Rectal smooth muscle tissue (tissue), 1 donor: ENCODE results near the gene SLC35F3.
"Not testable (repeated sequence)": the region's sequence is repeated elsewhere in the genome, so short reads cannot be mapped to it uniquely, and the experiment has no call there.

Experiments used
- H3K27ac ChIP-seq: one replicate; pipeline ENCODE4 v1.7.0; 2013; ENCODE audit warnings: low read depth, low read length, inconsistent platforms
- H3K27me3 ChIP-seq: one replicate; pipeline ENCODE4 v1.7.0; 2013; ENCODE audit warnings: low read length; ENCODE audit not compliant: control insufficient read depth, insufficient read depth
- H3K36me3 ChIP-seq: one replicate; pipeline ENCODE4 v1.7.0; 2013; ENCODE audit warnings: low read length; ENCODE audit not compliant: control insufficient read depth, insufficient read depth
- H3K4me1 ChIP-seq: one replicate; pipeline ENCODE4 v1.7.0; 2013; ENCODE audit warnings: low read length; ENCODE audit not compliant: control insufficient read depth, insufficient read depth
- H3K4me3 ChIP-seq: one replicate; pipeline ENCODE4 v1.7.0; 2013; ENCODE audit warnings: low read length
- H3K9ac ChIP-seq: one replicate; pipeline ENCODE4 v1.7.0; 2013; ENCODE audit warnings: low read length

Gene SLC35F3

DNA sequence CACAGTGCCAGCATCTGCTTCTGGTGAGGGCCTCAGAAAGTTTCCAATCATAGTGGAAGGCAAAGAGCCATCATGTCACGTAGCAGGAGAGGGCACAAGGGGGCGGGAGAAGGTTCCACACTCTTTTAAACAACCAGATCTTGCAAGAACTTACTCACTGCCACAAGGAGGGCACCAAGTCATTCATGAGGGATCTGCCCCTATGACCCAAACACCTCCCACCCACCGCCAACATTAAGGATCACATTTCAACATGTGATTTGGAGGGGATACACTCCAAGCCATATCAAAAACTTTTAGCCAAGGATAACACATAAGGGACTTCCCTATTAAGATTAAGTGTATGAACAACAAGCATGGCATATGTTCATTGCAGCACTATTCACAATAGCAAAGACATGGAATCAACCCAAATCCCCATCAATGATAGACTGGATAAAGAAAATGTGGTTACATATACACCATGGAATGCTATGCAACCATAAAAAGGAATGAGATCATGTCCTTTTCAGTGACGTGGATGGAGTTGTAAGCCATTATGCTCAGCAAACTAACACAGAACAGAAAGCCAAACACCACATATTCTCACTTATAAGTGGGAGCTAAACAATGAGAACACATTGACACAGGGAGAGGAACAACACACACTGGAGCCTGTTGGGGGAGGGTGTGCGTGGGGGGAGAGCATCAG, 19.9 kb upstream of the SLC35F3 start:
- Histone ChIP-seq H3K27me3 (no peaks in the 10 kb centered on the region), H3K4me3 (no peak overlapping the region), H3K9ac (no peak overlapping the region), H3K36me3 (no peaks in the 10 kb centered on the region), H3K4me1 (no peaks in the 10 kb centered on the region), H3K27ac (no peak overlapping the region)

DNA sequence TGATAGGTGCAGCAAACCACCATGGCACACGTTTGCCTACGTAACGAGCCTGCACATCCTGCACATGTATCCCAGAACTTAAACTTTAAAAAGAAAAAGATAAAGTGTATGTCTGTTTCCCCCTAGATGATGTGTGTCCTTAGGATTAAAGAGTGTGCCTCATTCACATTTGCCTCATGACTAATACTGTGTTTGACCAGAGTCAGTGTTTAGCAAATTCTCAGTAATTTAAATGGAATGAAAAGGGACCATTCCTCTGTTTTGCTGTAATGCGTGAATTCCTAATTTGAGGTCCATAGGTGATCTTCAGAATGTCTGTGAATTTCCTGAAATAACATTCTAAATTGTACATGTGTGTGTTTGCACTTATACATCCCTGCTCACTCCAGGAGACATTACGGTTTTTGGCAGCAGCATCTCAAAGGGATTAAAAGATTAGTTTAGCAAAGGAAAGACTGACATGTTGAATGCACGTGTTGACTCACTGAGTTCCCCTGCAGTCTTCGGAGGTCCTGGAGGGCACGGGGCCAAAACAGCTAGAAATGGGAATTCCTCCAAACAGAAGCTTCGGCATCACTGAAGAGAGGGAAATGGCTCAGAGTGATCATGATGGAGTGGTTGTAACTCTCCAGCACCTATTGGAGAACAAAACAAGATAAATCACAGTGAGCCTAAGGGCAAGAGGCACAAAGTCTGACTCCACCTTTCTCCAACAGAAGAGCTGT, 19.1 kb upstream of the SLC35F3 start:
- H3K4me3 ChIP-seq, result no peak overlapping the region
- H3K36me3 ChIP-seq, result no peaks in the 10 kb centered on the region
- H3K9ac ChIP-seq, result no peak overlapping the region
- H3K4me1 ChIP-seq, result no peaks in the 10 kb centered on the region
- no peak overlapping the region for H3K27ac ChIP-seq
- no peaks in the 10 kb centered on the region for H3K27me3 ChIP-seq

GRCh38 chr1:233891151-233891550, 13.3 kb upstream of the SLC35F3 start:
- H3K4me3 ChIP-seq, H3K4me1 ChIP-seq, H3K36me3 ChIP-seq, H3K27ac ChIP-seq, H3K9ac ChIP-seq, H3K27me3 ChIP-seq: not testable (repeated sequence)

GRCh38 chr1:233897325-233898162, 6.9 kb upstream of the SLC35F3 start:
- H3K4me1 ChIP-seq, result no peaks in the 10 kb centered on the region
- H3K27me3 ChIP-seq, result no peaks in the 10 kb centered on the region
- H3K9ac ChIP-seq, result no peak overlapping the region
- H3K36me3 ChIP-seq, result no peaks in the 10 kb centered on the region
- no peak overlapping the region for H3K4me3 ChIP-seq
- H3K27ac ChIP-seq, result no peak overlapping the region

DNA sequence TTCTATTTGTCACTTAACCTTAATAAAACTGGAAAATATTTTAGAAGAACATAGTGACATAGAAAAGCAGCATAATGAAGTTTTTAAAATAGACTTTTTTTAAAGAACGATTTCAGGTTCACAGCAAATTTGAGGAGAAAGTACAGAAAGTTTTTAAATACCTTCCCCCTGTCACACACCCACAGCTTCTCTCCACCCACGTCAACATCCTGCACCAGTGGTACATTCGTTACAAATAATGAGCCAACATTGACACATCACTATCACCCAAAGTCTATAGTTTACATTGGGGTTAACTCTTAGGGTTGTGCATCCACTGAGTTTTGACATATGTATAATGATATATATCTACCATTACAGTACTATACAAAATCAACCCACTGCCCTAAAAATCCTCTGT, 3.0 kb upstream of the SLC35F3 start:
- peaks cover 4% of the 10 kb centered on the region for H3K27me3 ChIP-seq
- H3K27ac ChIP-seq, result no peak overlapping the region
- H3K4me1 ChIP-seq, result no peaks in the 10 kb centered on the region
- H3K9ac ChIP-seq, result no peak overlapping the region
- no peak overlapping the region for H3K4me3 ChIP-seq
- no peaks in the 10 kb centered on the region for H3K36me3 ChIP-seq

DNA sequence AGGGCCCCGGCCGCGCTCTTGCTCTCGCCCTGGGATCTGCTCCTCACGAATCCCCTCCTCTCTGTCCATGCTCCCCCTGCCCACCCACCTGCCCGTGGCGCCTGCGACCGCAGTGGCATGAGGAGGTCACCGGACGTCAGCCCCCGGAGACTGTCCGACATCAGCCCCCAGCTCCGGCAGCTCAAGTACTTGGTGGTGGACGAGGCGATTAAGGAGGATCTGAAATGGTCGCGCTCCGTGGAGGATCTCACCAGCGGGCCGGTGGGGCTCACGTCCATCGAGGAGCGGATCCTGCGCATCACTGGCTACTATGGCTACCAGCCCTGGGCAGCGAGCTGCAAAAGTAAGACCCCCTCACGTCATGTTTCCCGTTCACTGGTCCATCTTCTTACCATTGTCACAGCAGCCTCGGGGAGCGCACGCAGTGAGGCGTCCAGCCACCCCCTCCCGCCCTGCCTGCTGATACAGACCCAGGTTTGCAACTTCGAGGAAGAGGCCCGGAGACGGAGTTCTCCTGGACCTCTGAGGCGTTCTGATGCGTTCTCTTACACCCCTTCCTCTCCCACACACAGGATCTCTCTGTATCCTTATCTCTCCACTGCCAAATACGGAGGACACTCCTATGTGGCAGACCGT, 1.1 kb downstream of the SLC35F3 start:
- H3K4me3 ChIP-seq, result no peak overlapping the region
- peaks cover 4% of the 10 kb centered on the region for H3K27me3 ChIP-seq
- H3K36me3 ChIP-seq, result no peaks in the 10 kb centered on the region
- no peak overlapping the region for H3K9ac ChIP-seq
- H3K4me1 ChIP-seq, result no peaks in the 10 kb centered on the region
- H3K27ac ChIP-seq, result no peak overlapping the region

DNA sequence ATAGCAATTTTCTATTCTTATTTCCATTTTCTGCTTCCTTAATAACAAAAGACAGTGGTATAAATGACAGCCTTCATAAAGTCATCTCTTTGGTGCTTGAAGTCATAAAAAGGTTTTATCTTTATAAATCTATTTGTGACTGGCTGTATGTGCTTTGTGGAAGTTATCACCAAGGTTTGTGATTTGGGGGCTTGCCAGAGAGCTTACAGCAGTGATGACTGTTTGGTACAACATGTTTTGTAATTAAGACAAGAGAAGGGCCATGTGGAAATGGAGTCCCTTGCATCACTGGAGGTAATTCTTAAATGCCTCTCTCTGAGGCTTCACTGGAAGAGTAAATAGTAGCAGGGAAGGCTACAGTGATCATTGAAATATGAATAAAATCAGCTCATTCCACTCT, 2.7 kb downstream of the SLC35F3 start:
- Histone ChIP-seq H3K27me3 (peaks cover 4% of the 10 kb centered on the region), H3K36me3 (no peaks in the 10 kb centered on the region), H3K4me3 (no peak overlapping the region), H3K27ac (no peak overlapping the region), H3K9ac (no peak overlapping the region), H3K4me1 (no peaks in the 10 kb centered on the region)

GRCh38 chr1:233908092-233908491, 3.6 kb downstream of the SLC35F3 start:
- no peaks in the 10 kb centered on the region for H3K4me1 ChIP-seq
- H3K27ac ChIP-seq, result no peak overlapping the region
- H3K27me3 ChIP-seq, result peaks cover 4% of the 10 kb centered on the region
- no peaks in the 10 kb centered on the region for H3K36me3 ChIP-seq
- no peak overlapping the region for H3K4me3 ChIP-seq
- no peak overlapping the region for H3K9ac ChIP-seq

DNA sequence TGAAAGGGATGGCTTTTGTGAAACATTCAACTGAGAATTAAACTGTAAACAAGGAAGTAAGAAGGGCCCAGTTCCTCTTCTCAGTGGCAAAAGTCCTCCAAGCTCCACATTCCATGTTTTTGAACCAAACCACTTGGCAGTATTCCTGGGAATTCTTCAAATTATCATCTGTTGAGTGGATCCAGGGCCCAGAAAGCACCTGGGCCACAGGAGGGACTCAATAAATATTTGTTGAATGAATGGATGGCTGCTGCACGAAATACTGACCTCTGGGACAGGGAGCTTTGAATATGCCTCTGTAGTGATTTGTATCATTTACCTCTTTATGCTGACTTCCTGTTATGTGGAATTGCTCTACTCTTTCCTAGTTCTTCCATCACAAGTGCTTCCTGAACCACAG, 4.7 kb downstream of the SLC35F3 start:
- Histone ChIP-seq H3K36me3 (no peaks in the 10 kb centered on the region), H3K9ac (no peak overlapping the region), H3K27me3 (peaks cover 4% of the 10 kb centered on the region), H3K27ac (no peak overlapping the region), H3K4me1 (no peaks in the 10 kb centered on the region), H3K4me3 (no peak overlapping the region)

DNA sequence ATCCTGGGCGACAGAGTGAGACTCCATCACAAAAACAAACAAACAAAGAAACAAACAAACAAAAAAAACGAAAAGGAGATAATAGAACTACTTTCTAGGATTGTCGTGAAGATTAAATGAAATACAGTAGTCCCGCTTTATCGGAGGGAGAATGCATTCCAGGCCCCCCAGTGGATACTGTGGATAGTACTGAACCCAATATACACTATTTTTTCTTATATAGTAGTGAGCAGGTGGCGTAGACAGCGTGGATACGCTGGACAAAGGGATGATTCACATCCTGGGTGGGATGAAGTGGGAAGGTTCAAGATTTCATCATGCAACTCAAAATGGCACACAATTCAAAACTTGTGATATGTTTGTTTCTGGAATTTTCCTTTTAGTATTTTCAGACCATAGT, 8.0 kb downstream of the SLC35F3 start:
- no peaks in the 10 kb centered on the region for H3K4me1 ChIP-seq
- no peaks in the 10 kb centered on the region for H3K27me3 ChIP-seq
- H3K36me3 ChIP-seq, result no peaks in the 10 kb centered on the region
- no peak overlapping the region for H3K27ac ChIP-seq
- H3K9ac ChIP-seq, result no peak overlapping the region
- no peak overlapping the region for H3K4me3 ChIP-seq

GRCh38 chr1:233912909-233913308, 8.4 kb downstream of the SLC35F3 start:
- Histone ChIP-seq H3K27me3 (no peaks in the 10 kb centered on the region), H3K36me3 (no peaks in the 10 kb centered on the region), H3K9ac (no peak overlapping the region), H3K4me1 (no peaks in the 10 kb centered on the region), H3K27ac (no peak overlapping the region), H3K4me3 (no peak overlapping the region)

DNA sequence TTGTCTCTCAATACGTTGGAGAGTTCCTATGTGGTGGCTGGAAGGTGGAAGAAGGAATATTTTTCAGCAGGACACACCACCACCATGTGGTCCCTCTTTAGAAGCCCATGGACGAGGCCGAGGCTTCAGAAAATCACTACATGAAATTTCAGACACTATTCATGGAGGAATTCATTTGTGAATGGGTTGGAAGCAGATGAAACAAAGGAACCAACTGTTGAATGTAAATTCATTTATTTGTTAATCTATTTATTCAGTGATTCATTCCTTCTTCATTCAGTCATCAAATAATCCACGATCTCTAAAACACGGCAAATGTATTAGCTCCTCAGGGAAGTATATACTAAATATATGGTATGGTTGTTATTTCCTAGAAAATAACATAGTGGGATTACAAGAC, 12.2 kb downstream of the SLC35F3 start:
- no peaks in the 10 kb centered on the region for H3K4me1 ChIP-seq
- H3K9ac ChIP-seq, result no peak overlapping the region
- no peaks in the 10 kb centered on the region for H3K36me3 ChIP-seq
- H3K27me3 ChIP-seq, result no peaks in the 10 kb centered on the region
- H3K27ac ChIP-seq, result no peak overlapping the region
- no peak overlapping the region for H3K4me3 ChIP-seq
